Keratinocyte (primary cell): ENCODE results near the gene HRK. TPM values are rescaled to one million over a fixed set of nuclear protein-coding genes. Genes with fewer than 3 reads are reported as not detected.

Experiments
- DNase-seq: peaks from one replicate; pipeline ENCODE4 v3.0.0-alpha.2; 2011; ENCODE audit warnings: low read depth, missing footprints, low spot score
- FAIRE-seq: peaks from 2 replicates; lab custom pipeline; 2011; peaks lifted over from hg19 to GRCh38; lab: Jason Lieb, UNC
- H2AFZ ChIP-seq: 2 replicates; pipeline ENCODE4 v1.6.0; 2012; ENCODE audit warnings: low read length, control low read depth, inconsistent platforms; ENCODE audit not compliant: control insufficient read depth
- H3K27ac ChIP-seq: 2 replicates; pipeline ENCODE4 v1.5.1; 2011; ENCODE audit warnings: low read length; ENCODE audit not compliant: control insufficient read depth, insufficient read depth
- H3K27me3 ChIP-seq: 3 replicates; pipeline ENCODE4 v1.6.0; 2011; ENCODE audit warnings: low read length; ENCODE audit not compliant: control insufficient read depth, insufficient read depth; ENCODE audit errors: extremely low read depth
- H3K36me3 ChIP-seq, 2 experiments: 2 replicates in 1 of 2; 3 replicates in 1 of 2; pipeline ENCODE4 v1.5.1; 2011; ENCODE audit warnings: low read length in 2 of 2, mild to moderate bottlenecking in 1 of 2; ENCODE audit not compliant: control insufficient read depth in 2 of 2, insufficient read depth in 2 of 2; ENCODE audit errors: extremely low read depth in 1 of 2
- H3K4me1 ChIP-seq: 3 replicates; pipeline ENCODE4 v1.5.1; 2011; ENCODE audit warnings: low read length; ENCODE audit not compliant: control insufficient read depth, insufficient read depth; ENCODE audit errors: extremely low read depth
- H3K4me2 ChIP-seq: 3 replicates; pipeline ENCODE4 v1.6.0; 2011; ENCODE audit warnings: low read depth, low read length; ENCODE audit not compliant: control insufficient read depth, insufficient read depth; ENCODE audit errors: extremely low read depth
- H3K4me3 ChIP-seq, 3 experiments: fragments of 200-600 bp in 1 of 3; sonication (generic) in 1 of 3; 2 replicates in 2 of 3; 3 replicates in 1 of 3; pipeline ENCODE4 v1.5.1; 2011 to 2016; ENCODE audit warnings: low read length in 3 of 3, mild to moderate bottlenecking in 3 of 3, control low read depth in 2 of 3, inconsistent platforms in 1 of 3, low read depth in 1 of 3, mixed read lengths in 1 of 3, mixed run types in 1 of 3, moderate library complexity in 1 of 3; ENCODE audit not compliant: control insufficient read depth in 2 of 3, insufficient read depth in 2 of 3; ENCODE audit errors: extremely low read depth in 1 of 3
- H3K79me2 ChIP-seq: 2 replicates; pipeline ENCODE4 v1.6.0; 2012; ENCODE audit warnings: low read length; ENCODE audit not compliant: control insufficient read depth, insufficient read depth
- H3K9ac ChIP-seq: 3 replicates; pipeline ENCODE4 v1.6.0; 2011; ENCODE audit warnings: low read length; ENCODE audit not compliant: control insufficient read depth, insufficient read depth; ENCODE audit errors: extremely low read depth
- H3K9me1 ChIP-seq: 3 replicates; pipeline ENCODE4 v1.6.0; 2011; ENCODE audit warnings: low read length; ENCODE audit not compliant: control insufficient read depth, insufficient read depth; ENCODE audit errors: extremely low read depth
- H3K9me3 ChIP-seq: 2 replicates; pipeline ENCODE4 v1.5.1; 2012; ENCODE audit warnings: low read depth, low read length; ENCODE audit not compliant: control insufficient read depth
- H4K20me1 ChIP-seq: 3 replicates; pipeline ENCODE4 v1.6.0; 2011; ENCODE audit warnings: low read length; ENCODE audit not compliant: control insufficient read depth, insufficient read depth; ENCODE audit errors: extremely low read depth
- CTCF ChIP-seq, 3 experiments: IDR thresholded peaks in 1 of 3; conservative IDR thresholded peaks in 1 of 3; optimal IDR thresholded peaks in 1 of 3; 2 replicates in 2 of 3; 3 replicates in 1 of 3; pipeline versions ENCODE3 to v1.5.1; 2011; ENCODE audit warnings: low read length in 3 of 3, mild to moderate bottlenecking in 3 of 3, moderate library complexity in 2 of 3, control low read depth in 1 of 3, inconsistent platforms in 1 of 3; ENCODE audit not compliant: insufficient read depth in 2 of 3; ENCODE audit errors: extremely low read depth in 1 of 3
- EZH2 ChIP-seq: IDR thresholded peaks from one replicate; pipeline ENCODE4 v1.6.1; 2012; ENCODE audit warnings: inconsistent platforms, mild to moderate bottlenecking, low read length, moderate library complexity
- dilution Hi-C: fragments of 300-500 bp; cut with MboI; formaldehyde crosslinking; loops from one replicate; pipeline ENCODE4 v1.7.0; 2020; ENCODE audit warnings: low sequenced_read_pairs; ENCODE audit not compliant: extremely low pct_ligation_motif_present
- polyA plus RNA-seq, 5 experiments: library from polyadenylated mRNA; depleted of rRNA in 3 of 5; stranded (reverse) in 3 of 5; stranded (forward) in 1 of 5; unstranded in 1 of 5; fragments of >200 nt; gene quantifications; 1 replicate in 1 of 5; 2 replicates in 3 of 5; 3 replicates in 1 of 5; pipeline versions ENCODE4 v1.2.1 to v1.2.3, GENCODE V29; 2011 to 2012; ENCODE audit warnings: missing spikeins in 2 of 5, low read depth in 1 of 5, low replicate concordance in 1 of 5

The HRK gene
- polyA plus RNA-seq, 1 donor (not counting 4 experiments of a cell fraction or from before 2014, with no cell fraction given) = 0.01 TPM

- DNase-seq = no peak
- dilution Hi-C loops = no loop called here
- no peak overlapping the region for H3K9ac ChIP-seq
- H3K27me3 ChIP-seq = peaks cover 4% of the 10 kb centered on the region
- H3K27ac ChIP-seq = no peak overlapping the region
- no peak for TF ChIP-seq EZH2
- no peak for TF ChIP-seq CTCF (optimal IDR thresholded peaks at IDR 0.05 in 1 of 3, IDR thresholded peaks at IDR 0.05 in 1 of 3, conservative IDR thresholded peaks at IDR 0.05 in 1 of 3; ENCODE audit: extremely low read depth in 1 of 3, insufficient read depth in 2 of 3, low read length in 3 of 3)
- H3K4me3 ChIP-seq = no peak overlapping the region
- no peaks in the 10 kb centered on the region for H3K9me1 ChIP-seq
- no peaks in the 10 kb centered on the region for H3K4me1 ChIP-seq
- H3K79me2 ChIP-seq = peaks cover 4% of the 10 kb centered on the region
- no peak for FAIRE-seq
- no peaks in the 10 kb centered on the region for H4K20me1 ChIP-seq
- no peaks in the 10 kb centered on the region for H3K9me3 ChIP-seq
- no peak overlapping the region for H2AFZ ChIP-seq
- no peaks in the 10 kb centered on the region for H3K36me3 ChIP-seq
- no peak overlapping the region for H3K4me2 ChIP-seq
Measured at GRCh38 chr12:116906285-116906684, 25.0 kb upstream of the HRK start.

GRCh38 chr12:116903818-116904217 lies 22.6 kb upstream of the HRK start:
- Histone ChIP-seq H3K36me3 (no peaks in the 10 kb centered on the region), H3K9me1 (no peaks in the 10 kb centered on the region), H3K27ac (no peak overlapping the region), H2AFZ (no peak overlapping the region), H3K9me3 (no peaks in the 10 kb centered on the region), H3K27me3 (peaks cover 3% of the 10 kb centered on the region), H3K4me2 (no peak overlapping the region), H3K4me1 (no peaks in the 10 kb centered on the region), H3K79me2 (no peaks in the 10 kb centered on the region), H4K20me1 (no peaks in the 10 kb centered on the region), H3K4me3 (no peak overlapping the region), H3K9ac (no peak overlapping the region)
- FAIRE-seq (no peak), DNase-seq (no peak)
- TF ChIP-seq CTCF (optimal IDR thresholded peaks at IDR 0.05 in 1 of 3, IDR thresholded peaks at IDR 0.05 in 1 of 3, conservative IDR thresholded peaks at IDR 0.05 in 1 of 3; ENCODE audit: extremely low read depth in 1 of 3, insufficient read depth in 2 of 3, low read length in 3 of 3) (no peak), EZH2 (no peak)
- dilution Hi-C loops = no loop called here
